Epithelial cell of prostate (primary cell): ENCODE data around the gene SKAP1.
"Not testable (repeated sequence)": the region's sequence is repeated elsewhere in the genome, so short reads cannot be mapped to it uniquely, and the experiment has no call there.

ENCODE experiments used
- DNase-seq: peaks from one replicate; pipeline ENCODE4 v3.0.0-alpha.2; 2011; ENCODE audit warnings: low read depth, low spot score
- H3K27ac ChIP-seq: fragments of 450-650 bp; 2 replicates; pipeline ENCODE4 v1.5.1; 2017; ENCODE audit warnings: mild to moderate bottlenecking

SKAP1 gene

DNA sequence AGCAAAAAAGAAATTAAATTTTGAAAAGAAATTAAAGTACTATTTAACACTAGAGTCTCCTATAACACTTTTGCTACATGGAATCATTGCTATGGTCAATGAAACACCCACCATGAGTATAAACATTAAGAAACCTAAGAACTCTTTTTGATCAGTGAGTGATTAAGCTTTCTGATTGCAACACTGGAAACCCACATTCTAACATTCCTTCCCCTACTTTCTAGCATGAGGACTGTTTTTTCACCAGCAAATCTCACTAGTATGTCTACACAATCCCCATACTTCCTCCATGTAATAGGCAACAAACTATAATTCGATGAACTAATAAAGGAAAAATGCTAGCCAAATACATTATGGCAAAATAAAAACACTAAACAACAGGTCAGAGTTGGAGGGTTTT lies 54.7 kb downstream of the SKAP1 start:
- no peak overlapping the region for H3K27ac ChIP-seq
- no peak for DNase-seq

DNA sequence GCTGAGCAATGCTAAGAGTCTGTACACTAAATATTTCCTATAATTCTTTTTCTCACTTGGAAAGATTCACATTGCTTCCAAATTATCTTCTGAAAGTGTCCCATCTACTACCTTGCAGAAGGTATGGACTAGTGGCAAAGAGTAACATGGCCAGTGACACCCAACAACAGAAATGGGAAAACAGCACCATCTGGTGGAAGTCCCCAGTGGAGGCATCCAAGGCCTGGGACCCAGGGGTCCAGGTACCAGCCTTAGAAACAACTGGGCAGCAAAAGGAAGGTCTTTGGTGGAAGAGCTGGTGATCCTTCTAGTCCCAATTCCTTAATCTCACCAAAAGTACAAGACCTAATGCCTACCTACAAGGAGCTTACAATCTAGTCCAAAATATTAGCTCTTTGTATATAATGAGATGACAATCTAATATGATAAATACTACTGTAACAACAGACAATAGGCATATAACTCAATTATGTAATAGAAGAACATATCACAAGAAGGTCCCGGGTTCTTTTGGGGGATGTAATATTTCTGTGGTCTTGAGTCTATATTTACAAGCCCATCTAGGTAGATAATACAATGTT lies 55.3 kb downstream of the SKAP1 start:
- no peak for DNase-seq

DNA sequence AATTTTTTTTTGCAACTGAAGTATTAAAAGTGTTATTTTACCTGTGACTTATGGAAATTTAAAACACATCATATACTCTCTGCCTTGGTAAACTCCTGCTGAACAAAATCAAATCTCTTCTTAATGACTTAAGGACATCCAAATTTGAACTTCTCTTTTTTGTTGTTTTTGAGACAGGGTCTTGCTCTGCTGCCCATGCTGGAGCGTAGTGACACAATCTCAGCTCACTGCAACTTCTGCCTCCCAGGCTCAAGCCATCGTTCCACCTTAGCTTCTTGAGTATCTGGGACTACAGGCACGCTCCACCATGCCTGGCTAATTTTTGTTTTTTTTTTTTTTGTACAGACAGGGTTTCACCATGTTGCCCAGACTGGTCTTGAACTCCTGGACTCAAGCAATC lies 56.1 kb downstream of the SKAP1 start:
- no peak overlapping the region for H3K27ac ChIP-seq

More for the DNA sequence above, 55.3 kb downstream of the SKAP1 start:
- no peak overlapping the region for H3K27ac ChIP-seq

DNA sequence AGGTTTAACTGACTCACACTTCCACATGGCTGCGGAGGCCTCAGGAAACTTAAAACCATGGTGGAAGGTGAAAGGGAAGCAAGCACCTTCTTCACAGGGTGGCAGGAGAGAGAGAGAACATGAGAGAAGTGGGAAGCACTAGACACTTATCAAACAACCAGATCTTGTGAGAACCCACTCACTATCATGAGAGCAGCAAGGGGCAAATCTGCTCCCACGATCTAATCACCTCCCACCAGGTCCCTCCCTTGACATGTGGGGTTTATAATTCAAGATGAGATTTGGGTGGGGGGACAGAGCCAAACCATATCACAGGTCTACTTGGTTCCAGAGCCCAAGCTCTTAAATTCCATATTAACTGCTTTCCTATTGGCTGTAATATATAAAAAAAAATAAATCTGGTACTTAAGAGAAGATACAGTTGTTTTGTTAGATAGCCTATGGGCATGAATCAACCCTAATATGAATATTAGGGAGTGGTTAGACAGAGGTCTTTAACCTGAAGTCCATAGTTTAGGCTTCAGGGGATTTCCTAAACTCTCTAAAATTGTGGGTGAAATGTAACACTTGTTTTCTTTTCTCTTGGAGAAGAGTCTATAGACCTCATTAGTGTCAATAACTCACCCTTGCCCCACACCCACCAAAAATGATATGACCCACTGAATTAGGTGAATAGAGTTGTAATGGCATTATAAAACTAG lies 56.7 kb downstream of the SKAP1 start:
- H3K27ac ChIP-seq: no peak overlapping the region

More for the DNA sequence above, 56.1 kb downstream of the SKAP1 start:
- no peak for DNase-seq

DNA sequence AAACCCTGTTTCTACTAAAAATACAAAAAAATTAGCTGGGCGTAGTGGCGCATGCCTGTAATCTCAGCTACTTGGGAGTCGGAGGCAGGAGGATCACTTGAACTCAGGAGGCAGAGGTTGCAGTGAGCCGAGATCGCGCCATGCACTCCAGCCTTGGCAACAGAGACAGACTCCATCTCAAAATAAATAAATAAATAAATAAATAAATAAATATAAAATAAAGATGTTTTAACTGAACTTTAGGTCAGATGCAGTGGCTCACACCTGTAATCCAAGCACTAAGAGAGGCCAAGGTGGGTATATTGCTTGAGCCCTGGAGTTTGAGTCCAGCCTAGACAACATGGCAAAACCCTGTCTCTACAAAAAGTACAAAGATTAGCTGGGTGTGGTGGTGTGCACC lies 61.0 kb downstream of the SKAP1 start:
- H3K27ac ChIP-seq, DNase-seq: not testable (repeated sequence)

More for the DNA sequence above, 56.7 kb downstream of the SKAP1 start:
- no peak for DNase-seq

DNA sequence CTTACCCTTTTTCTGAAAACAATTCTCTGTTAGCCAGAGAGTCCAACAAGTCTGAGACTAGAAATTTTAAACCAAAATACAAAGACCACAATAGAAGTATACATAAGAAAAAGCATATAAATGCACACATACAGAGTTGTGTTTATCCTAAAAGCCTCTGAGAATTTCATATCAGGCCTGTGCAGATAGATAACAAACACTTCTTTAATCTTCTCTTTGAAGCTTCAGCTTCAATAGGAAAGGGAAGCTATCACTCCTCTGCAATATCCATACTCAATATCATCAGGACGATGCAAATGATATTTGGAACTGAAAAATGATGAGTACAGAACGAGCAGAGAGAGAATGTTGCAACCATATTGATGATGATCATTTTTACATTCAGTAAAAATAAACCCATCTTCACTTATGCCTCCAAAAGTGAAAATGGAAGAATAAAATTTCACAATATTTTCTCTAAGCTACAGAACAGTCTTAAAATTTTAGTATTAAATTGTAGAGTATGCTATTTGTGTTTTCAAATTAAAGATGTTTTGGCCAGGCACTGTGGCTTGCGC lies 61.6 kb downstream of the SKAP1 start:
- no peak overlapping the region for H3K27ac ChIP-seq
- DNase-seq: no peak

DNA sequence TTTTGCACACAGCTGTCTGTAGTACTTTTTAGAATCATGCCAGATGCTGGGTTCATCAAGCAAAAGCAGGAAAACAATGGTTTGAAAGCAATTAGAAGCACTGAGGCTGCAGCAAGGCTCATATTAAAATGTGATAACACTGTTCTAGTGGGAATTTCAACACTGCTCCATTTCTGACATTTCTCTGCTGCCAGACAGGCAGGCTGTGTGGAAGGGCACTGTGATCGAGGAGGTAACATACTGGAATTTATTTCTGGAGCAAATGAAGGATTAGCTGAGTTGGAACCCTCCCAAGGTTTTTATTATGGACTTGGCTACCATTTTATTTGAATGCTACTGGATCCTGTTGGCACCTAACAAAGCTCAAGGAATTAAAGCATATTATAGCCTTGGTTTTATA lies 66.9 kb downstream of the SKAP1 start:
- DNase-seq: no peak
- H3K27ac ChIP-seq: no peak overlapping the region

DNA sequence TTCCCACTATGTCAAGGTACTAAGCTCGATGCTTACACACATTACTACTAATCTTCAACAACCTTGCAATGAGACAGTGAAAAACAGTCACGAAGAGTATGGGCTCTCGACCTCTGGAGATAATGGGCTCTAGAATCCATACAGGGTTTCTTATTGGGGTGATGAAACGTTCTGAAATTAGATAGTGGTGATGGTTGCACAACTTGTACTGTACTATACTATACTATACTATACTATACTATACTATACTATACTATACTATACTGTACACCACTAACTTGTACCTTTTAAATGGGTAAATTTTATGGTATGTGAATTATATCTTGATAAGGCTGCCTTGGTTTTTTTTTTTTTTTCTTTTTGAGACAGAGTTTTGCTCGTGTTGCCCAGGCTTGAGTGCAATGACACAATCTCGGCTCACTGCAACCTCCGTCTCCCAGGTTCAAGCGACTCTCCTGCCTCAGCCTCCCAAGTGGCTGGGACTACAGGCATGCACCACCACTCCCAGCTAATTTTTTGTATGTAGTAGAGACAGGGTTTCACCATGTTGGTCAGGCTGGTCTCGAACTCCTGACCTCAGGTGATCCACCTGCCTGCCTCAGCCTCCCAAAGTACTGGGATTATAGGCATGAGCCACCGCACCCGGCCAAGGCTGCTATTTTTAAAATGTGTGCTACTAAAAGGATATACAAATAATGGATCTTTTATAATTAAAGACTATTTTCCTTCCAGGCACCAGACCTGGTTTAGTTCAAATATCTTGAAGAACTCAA lies 69.0 kb downstream of the SKAP1 start:
- DNase-seq, H3K27ac ChIP-seq: not testable (repeated sequence)

DNA sequence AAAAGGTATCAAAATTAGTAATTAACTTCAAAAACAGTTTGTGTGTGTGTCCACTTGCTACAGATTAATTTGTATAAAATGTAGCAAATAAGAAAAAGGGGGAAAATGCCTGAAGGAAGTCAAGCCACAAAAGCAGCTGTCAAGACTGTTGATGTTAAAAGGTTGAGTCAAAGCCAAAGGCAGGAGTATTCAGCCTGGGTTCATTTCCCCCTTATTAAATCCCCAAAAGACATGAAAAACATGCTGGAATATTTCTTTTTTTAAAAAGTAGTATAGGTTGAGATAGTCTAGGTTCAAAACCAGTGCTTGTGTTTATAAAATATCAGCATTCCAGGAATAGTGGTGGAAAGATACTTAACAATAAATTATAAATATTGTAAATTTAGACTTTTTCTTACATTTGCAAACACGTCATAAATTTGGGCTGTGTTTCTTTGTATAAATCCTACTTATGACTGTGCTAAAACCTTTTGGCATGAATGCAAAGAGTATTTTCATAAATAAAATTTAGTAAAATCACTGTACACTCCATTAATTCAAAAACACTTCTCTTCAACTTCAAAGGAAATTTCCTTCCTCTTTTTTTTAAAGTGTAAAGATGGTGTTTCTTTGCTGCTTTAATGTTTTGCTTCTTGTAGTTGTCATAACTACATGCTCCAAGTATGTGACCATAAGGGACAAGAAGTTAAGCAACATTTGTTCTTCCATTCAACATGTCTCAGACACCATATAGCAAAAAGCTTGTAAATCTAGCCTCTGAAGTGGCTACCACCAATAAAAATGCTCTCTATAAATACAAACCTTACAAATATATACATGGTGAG lies 72.0 kb downstream of the SKAP1 start:
- DNase-seq: no peak
- no peak overlapping the region for H3K27ac ChIP-seq

DNA sequence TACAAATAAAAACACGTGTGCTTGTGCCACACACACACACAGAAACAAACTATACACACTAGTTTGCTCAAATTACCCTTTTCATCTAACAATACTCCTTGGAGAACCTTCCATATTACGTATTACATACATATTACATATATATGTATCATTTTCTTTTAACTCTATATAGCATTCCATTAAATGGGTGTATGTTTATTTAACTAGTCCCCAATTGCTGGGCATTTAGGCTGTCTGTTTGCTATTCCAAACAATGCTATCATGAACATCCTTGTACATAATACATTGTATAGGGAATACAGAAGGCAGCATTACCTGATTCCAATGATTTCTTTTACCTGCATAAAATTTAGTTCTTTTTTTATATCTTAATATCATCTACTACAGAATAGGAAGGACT lies 73.1 kb downstream of the SKAP1 start:
- no peak overlapping the region for H3K27ac ChIP-seq
- DNase-seq: no peak

DNA sequence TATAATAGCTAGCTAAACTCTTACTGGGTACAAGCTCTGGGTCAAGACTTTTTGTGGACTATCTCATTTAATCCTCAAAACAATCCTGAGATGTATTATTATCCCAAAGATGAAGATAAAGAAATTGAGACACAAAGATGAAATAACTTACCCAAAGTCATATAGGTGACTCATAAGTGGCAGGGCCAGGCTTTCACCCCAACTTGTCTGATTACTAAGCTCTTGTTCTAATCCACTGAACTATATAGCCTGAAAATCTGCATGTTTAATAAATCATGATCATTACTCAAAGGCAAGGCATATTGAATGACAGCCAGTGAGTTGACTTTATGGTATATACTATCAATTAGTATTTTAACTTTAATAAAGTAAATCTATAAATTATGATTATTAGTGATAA lies 77.4 kb downstream of the SKAP1 start:
- no peak overlapping the region for H3K27ac ChIP-seq
- DNase-seq: no peak

DNA sequence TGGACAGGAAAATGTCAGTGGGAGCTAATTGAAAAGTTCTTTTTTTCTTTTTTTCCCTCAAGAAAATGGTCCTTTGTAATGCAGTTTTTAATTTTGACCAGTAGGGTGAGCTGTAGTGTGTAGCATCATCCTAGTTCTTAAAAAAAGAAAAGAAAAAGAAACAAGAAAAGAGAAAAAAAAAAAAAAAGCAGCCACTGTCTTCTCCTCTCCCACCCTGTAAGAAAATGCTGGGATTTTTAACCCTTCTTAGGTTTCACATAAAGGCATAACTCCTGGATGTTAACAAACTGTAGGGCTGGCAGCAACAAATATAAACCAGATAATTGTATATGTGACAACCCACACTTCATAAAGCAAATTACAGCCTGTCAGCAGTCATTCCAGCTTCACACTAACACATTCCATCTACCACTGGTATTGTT lies 78.1 kb downstream of the SKAP1 start:
- no peak for DNase-seq

DNA sequence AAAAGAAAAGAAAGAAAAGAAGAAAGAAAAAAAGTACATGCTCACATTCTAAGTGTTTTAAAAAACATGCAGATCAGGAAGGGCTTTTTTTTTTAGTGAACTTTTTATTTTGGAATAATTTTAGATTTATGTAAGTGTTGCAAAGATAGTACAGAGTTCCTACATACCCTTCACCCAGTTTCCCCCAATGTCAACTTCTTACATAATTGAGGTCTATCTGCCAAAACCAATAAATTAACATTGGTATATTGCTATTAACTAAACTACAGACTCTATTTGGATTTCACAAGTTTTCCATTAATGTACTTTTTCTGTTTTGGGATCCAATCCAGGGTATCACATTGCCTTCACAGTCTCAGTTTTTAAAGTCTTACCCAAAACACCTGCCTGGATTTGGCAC lies 81.7 kb downstream of the SKAP1 start:
- no peak overlapping the region for H3K27ac ChIP-seq
- DNase-seq: no peak

More for the DNA sequence above, 78.1 kb downstream of the SKAP1 start:
- no peak overlapping the region for H3K27ac ChIP-seq

DNA sequence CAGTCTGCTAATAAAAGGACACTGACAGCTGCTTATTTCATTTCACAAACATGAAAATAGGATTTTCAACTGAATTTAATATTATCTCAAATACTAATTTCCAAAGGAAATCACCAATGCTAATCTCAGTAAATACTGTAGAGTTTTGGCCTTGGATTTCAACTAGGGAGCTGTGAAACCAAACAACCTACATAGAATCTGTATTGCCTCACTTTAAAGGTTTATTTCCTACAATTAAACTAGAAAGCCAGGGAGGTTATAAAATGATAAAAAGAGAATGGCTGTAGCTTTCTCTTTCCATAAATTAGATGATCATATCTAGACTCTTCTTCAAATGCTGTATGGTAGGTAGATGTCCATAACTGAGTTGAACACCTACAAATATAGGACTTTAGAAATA lies 82.8 kb downstream of the SKAP1 start:
- no peak overlapping the region for H3K27ac ChIP-seq
- DNase-seq: no peak

DNA sequence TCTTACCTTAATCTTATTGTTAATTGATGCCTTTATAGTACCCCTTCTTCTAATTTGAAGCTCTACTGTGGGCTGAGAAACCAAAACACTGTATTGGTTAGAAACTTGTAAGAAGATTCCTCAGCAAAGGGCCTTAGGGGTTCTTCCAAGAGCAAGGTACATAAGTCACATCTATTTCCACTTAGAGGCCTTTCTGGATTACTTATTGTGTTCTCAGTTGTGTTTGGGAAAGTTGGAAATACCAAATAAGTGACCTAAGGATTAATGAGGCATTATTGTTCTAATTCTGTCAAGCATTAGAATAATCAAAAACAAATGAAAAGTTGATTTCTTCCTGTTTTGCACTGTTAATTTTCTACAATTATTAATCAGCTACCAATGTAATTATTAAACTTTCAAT lies 85.8 kb downstream of the SKAP1 start:
- H3K27ac ChIP-seq: no peak overlapping the region
- no peak for DNase-seq

DNA sequence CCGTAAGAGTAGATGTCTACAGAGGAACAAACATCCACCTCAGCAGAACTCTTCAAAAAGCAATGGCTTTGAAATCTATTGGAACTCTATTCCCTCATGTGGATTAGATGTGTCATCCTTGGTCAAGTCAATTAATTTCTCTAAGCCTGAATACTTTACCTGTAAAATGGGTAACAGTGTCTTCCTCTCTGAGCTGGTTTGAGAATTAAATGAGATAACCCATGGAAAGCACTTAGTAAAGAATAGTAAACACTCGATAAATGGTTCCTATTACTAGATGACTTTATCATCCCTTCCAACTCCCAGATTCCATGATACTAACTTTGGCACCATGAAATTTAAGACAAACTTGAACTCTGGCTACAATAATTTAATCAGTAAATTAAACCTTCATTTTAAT lies 89.1 kb downstream of the SKAP1 start:
- H3K27ac ChIP-seq: no peak overlapping the region
- DNase-seq: no peak

DNA sequence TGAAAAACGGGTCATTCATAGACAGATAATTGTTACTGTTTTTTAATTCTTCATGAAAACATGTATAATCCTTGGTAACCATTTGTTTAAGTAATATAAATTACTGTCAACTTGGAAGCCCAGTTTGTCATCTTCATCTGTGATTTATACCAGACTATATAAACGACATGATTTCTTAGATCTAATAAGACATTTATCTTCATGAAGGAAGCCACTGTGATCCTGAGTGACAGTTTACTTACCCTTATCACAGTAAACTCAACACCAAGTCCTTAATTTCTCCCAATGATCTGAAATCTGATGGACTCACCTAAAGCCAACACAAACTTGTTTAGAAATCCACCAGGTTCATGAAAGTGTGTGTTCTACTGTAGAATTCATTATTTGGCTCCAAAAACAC lies 91.3 kb downstream of the SKAP1 start:
- no peak overlapping the region for H3K27ac ChIP-seq

DNA sequence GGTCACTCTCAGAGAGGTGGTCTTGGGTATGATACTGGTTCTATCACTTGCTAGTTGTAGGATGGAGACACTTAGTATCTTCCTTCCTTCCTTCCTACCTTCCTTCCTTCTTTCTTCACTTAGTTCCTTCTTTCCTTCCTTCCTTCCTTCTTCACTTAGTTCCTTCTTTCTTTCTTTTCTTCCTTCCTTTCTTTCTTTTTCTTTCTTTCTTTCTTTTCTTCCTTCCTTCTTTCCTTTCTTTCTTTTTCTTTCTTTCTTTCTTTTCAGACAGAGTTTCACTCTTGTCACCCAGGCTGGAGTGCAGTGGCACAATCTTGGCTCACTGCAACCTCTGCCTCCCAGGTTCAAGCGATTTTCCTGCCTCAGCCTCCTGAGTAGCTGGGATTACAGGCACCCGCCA lies 92.1 kb downstream of the SKAP1 start:
- DNase-seq, H3K27ac ChIP-seq: not testable (repeated sequence)

More for the DNA sequence above, 91.3 kb downstream of the SKAP1 start:
- DNase-seq: no peak

DNA sequence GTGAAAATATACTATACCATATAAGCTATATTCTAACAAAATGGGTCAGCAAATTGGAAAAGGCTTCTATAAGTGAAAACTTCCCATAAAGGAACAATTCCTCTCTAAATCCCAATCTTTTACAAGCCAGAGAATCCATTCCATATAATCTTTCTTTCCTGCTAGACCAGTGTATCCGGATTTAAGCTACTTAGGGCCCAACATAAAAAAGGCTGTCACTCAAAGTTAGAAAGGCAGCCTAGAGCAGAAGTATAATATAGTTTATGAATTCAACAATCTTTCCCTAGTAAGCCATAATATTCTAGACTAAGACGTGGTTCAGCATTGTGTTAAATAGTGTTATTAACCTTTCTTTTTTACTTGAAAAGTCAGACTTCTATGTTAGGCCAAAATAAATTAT lies 93.0 kb downstream of the SKAP1 start:
- DNase-seq: no peak
- no peak overlapping the region for H3K27ac ChIP-seq

DNA sequence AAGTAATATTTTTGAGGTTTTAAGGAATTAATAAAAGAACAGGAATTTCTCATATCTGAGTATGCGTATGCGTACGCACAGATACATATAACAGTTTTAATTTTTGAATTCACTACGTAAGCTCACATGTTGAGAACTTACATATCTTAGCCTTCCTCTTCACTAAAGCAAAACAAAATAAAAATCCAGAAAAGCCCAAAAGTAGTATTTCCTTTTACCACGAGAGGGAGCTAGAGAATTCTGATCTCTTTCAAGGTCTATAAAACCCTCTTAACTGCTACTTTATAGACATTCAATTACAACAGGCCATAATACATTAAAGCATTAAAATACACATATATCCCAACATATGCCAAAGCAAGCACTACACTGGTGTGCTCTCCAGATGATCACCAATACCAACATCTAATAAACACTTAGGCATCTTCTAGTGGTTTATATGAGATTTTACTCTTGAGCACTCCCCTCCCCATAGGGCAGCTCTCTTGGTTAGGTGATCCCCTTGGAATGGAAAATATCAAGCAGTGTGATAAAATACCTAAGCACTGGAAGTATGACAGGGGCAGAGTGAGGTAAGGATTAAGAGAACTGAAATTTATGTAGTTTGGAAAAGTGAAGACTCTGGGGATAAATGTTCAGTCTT lies 94.0 kb downstream of the SKAP1 start:
- no peak overlapping the region for H3K27ac ChIP-seq
- DNase-seq: no peak
